ENCODE results near the gene CEP83.

DNA sequence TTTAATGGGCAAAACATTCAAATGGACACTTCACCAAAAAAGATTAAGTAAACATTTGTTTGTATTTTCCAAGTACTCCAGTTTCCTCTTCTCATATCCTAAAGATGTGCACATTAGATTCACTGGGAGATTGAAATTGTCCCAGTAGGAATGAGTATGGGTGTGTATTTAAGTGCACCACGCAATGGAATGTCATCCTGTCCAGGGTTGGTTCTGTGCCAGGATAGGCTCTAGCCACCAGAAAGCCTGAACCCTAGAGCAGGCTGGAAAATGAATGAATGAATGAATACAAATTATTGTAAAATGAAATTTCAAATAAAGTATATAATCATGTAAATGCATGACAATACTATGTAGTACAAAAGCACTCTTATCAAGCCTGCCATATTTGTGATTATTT is 14.0 kb downstream of the CEP83 start:
- TF ChIP-seq, protein P1, sequence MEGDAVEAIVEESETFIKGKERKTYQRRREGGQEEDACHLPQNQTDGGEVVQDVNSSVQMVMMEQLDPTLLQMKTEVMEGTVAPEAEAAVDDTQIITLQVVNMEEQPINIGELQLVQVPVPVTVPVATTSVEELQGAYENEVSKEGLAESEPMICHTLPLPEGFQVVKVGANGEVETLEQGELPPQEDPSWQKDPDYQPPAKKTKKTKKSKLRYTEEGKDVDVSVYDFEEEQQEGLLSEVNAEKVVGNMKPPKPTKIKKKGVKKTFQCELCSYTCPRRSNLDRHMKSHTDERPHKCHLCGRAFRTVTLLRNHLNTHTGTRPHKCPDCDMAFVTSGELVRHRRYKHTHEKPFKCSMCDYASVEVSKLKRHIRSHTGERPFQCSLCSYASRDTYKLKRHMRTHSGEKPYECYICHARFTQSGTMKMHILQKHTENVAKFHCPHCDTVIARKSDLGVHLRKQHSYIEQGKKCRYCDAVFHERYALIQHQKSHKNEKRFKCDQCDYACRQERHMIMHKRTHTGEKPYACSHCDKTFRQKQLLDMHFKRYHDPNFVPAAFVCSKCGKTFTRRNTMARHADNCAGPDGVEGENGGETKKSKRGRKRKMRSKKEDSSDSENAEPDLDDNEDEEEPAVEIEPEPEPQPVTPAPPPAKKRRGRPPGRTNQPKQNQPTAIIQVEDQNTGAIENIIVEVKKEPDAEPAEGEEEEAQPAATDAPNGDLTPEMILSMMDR (conservative IDR thresholded peaks at IDR 0.05 in 1 of 2, IDR thresholded peaks at IDR 0.05 in 1 of 2; ENCODE audit: low read depth in 1 of 2, low read length in 2 of 2) = no peak
- TF ChIP-seq EZH2 (IDR thresholded peaks at IDR 0.05; ENCODE audit: low read length, missing control alignments) = no peak

Measured in fibroblast of lung (primary cell).